Measurements from ENCODE around the gene CDCA7. TPM values are rescaled to one million over a fixed set of nuclear protein-coding genes. Genes with fewer than 3 reads are reported as not detected.

The CDCA7 gene
- total and polyA plus RNA-seq, 2 donors (not counting 3 experiments of a cell fraction or from before 2014, with no cell fraction given): 14.9 to 29.7 TPM

GRCh38 chr2:173347305-173348168 lies 7.1 kb upstream of the CDCA7 start:
- intact Hi-C loops (cut with micrococcal nuclease): no loop called here
- no peaks in the 10 kb centered on the region for H3K9me1 ChIP-seq (replicated peaks; ENCODE audit: control insufficient read depth, extremely low read depth, insufficient read depth, low read length)
- no peaks in the 10 kb centered on the region for H3K9me3 ChIP-seq (replicated peaks; ENCODE audit: control insufficient read depth, insufficient read depth, low read length)
- dilution Hi-C loops (cut with MboI; ENCODE audit: extremely low pct_ligation_motif_present, low sequenced_read_pairs): no loop called here
- H3K36me3 ChIP-seq (ENCODE audit: control insufficient read depth in 2 of 2, extremely low read depth in 1 of 2, insufficient read depth in 2 of 2, low read length in 2 of 2): no peaks in the 10 kb centered on the region
- H2AFZ ChIP-seq (ENCODE audit: low read depth, low read length): no peak overlapping the region
- POLR2A ChIA-PET: no interaction called here
- H3K79me2 ChIP-seq (ENCODE audit: control insufficient read depth, insufficient read depth, low read length): no peaks in the 10 kb centered on the region
- FAIRE-seq: no peak
- no peaks in the 10 kb centered on the region for H3K4me1 ChIP-seq (ENCODE audit: control insufficient read depth, extremely low read depth, insufficient read depth, low read length)
- no peak overlapping the region for H3K27ac ChIP-seq (ENCODE audit: insufficient read depth, low read depth, low read length)
- CTCF ChIA-PET: no interaction called here
- H3K4me3 ChIP-seq (replicated peaks in 1 of 3; ENCODE audit: insufficient read depth in 1 of 3, low read depth in 1 of 3, low read length in 3 of 3): no peak overlapping the region
- DNase-seq (ENCODE audit: low read depth, low spot score): no peak
- H3K4me2 ChIP-seq (ENCODE audit: insufficient read depth, low read length): no peak overlapping the region
- TF ChIP-seq MYC (IDR thresholded peaks at IDR 0.05; ENCODE audit: low read depth, low read length): no peak
- no peak for TF ChIP-seq MAX (IDR thresholded peaks at IDR 0.05; ENCODE audit: insufficient read depth, insufficient read length)
- TF ChIP-seq CTCF (IDR thresholded peaks at IDR 0.05; ENCODE audit: extremely low read depth in 1 of 2, insufficient read depth in 1 of 2, low read depth in 1 of 2, low read length in 2 of 2): no peak
- TF ChIP-seq JUN (IDR thresholded peaks at IDR 0.05; ENCODE audit: borderline replicate concordance, insufficient read depth, insufficient read length, low read depth): no peak
- TF ChIP-seq FOS (IDR thresholded peaks at IDR 0.05; ENCODE audit: borderline replicate concordance, insufficient read depth, low read length): no peak
- no peak for TF ChIP-seq POLR2A (IDR thresholded peaks at IDR 0.05; ENCODE audit: low read depth, low read length)
- TF ChIP-seq POLR2AphosphoS5 (IDR thresholded peaks at IDR 0.05; ENCODE audit: insufficient read depth, low read depth, low read length): no peak
- TF ChIP-seq GATA2 (IDR thresholded peaks at IDR 0.05; ENCODE audit: insufficient read depth, insufficient read length, low read depth, low read length): no peak
- no peak for TF ChIP-seq EZH2 (IDR thresholded peaks at IDR 0.05; ENCODE audit: borderline replicate concordance, low read depth, low read length, severe bottlenecking)
- no peak overlapping the region for H3K9ac ChIP-seq (replicated peaks; ENCODE audit: extremely low read depth, insufficient read depth, low read length)
- no peaks in the 10 kb centered on the region for H4K20me1 ChIP-seq (replicated peaks; ENCODE audit: control insufficient read depth, extremely low read depth, insufficient read depth, low read length)
- H3K27me3 ChIP-seq (ENCODE audit: control insufficient read depth in 2 of 2, insufficient read depth in 2 of 2, low read length in 2 of 2): peaks cover 0 to 3% of the 10 kb centered on the region in 2 experiments
- BruUV-seq (replicated peaks): no TSS peak

Measured in endothelial cell of umbilical vein (primary cell).